ENCODE results near the gene VCAN. TPM values are rescaled to one million over a fixed set of nuclear protein-coding genes. Genes with fewer than 3 reads are reported as not detected.

VCAN gene
- total and polyA plus RNA-seq, 2 of the 4 experiments (the other 2 are of a cell fraction), result 45.3 to 158 TPM

GRCh38 chr5:83551821-83552220, 80.3 kb downstream of the VCAN start:
- Histone ChIP-seq H3K18ac (ENCODE audit: low read depth, low read length) (no peak overlapping the region), H3K9me1 (ENCODE audit: insufficient read depth, low read length) (peaks cover 14% of the 10 kb centered on the region; the same call in 1 of the 2 replicates), H3K4me1 (ENCODE audit: control insufficient read depth, insufficient read depth, low read length) (peaks cover 21% of the 10 kb centered on the region), H3K56ac (ENCODE audit: extremely low read depth, insufficient read depth, low read length) (peak overlapping the region; percentile 7; the same call in 1 of the 2 replicates), H3K23ac (ENCODE audit: low read depth, low read length) (no peak overlapping the region), H2AK9ac (replicated peaks; ENCODE audit: low read depth, low read length, poor library complexity) (no peak overlapping the region), H3K79me1 (ENCODE audit: low read depth in 1 of 2, low read length in 2 of 2) (peaks cover 7 to 28% of the 10 kb centered on the region in 2 experiments), H3K27ac (ENCODE audit: insufficient read depth, low read length) (no peak overlapping the region), H3K36me3 (ENCODE audit: control insufficient read depth, insufficient read depth, low read length) (peaks cover 13% of the 10 kb centered on the region), H4K5ac (ENCODE audit: low read depth, low read length) (no peak overlapping the region), H3K4me2 (ENCODE audit: low read depth, low read length) (peak overlapping the region; percentile 67; the same call in 1 of the 2 replicates), H2BK15ac (ENCODE audit: low read depth, low read length) (no peak overlapping the region), H2BK20ac (ENCODE audit: low read depth, low read length) (peak overlapping the region; percentile 0; the same call in 1 of the 2 replicates), H4K91ac (ENCODE audit: insufficient read depth, low read depth, low read length) (no peak overlapping the region), H4K20me1 (ENCODE audit: insufficient read depth, low read length) (no peaks in the 10 kb centered on the region), H3K9ac (ENCODE audit: low read depth, low read length) (no peak overlapping the region), H3K9me3 (ENCODE audit: control insufficient read depth, insufficient read depth, low read length) (no peaks in the 10 kb centered on the region), H2BK5ac (ENCODE audit: low read depth, low read length, poor library complexity, severe bottlenecking) (peak overlapping the region; percentile 40), H3K27me3 (ENCODE audit: control insufficient read depth, insufficient read depth, low read length) (no peaks in the 10 kb centered on the region), H4K8ac (ENCODE audit: low read depth in 2 of 2, low read length in 2 of 2) (peak overlapping the region in 1 of 2 experiments; percentile 19; a peak in 1 of 4 replicates), H3K4ac (ENCODE audit: low read depth, low read length) (no peak overlapping the region), H3K4me3 (ENCODE audit: insufficient read depth, low read depth, low read length) (no peak overlapping the region), H2AK5ac (ENCODE audit: low read depth, low read length) (no peak overlapping the region), H2AFZ (replicated peaks; ENCODE audit: low read length, poor library complexity) (no peak overlapping the region), H3K14ac (replicated peaks; ENCODE audit: low read depth, low read length) (no peak overlapping the region), H2BK120ac (ENCODE audit: low read depth, low read length) (peak overlapping the region; percentile 32)
- no CpG with 5 or more reads among the region's 1 CpG for whole genome bisulfite sequencing, 2 experiments (ENCODE audit: extremely low coverage in 2 of 2, insufficient read length in 1 of 2)
- BruUV-seq (replicated peaks), result no TSS peak
- ATAC-seq (ENCODE audit: low read depth), result peak; percentile 94
- intact Hi-C loops (cut with micrococcal nuclease) (no loop called here), dilution Hi-C loops (cut with HindIII; ENCODE audit: low sequenced_read_pairs, unreplicated experiment) (no loop called here), in situ Hi-C loops (cut with MboI; ENCODE audit: low sequenced_read_pairs) (loop anchor here (10.0 to 25.0 kb wide), 2 partner anchors 465 to 907 kb away; partner anchors contain the start of genes TMEM167A and XRCC4)
- DNase-seq, result peak; percentile 92
- ChIA-PET POLR2A (ENCODE audit: unreplicated experiment) (no interaction called here), CTCF (interaction anchor here (1.0 to 1.3 kb wide), 2 partner anchors 11 to 79 kb away, joined by 3 to 5 read pairs; no protein-coding TSS in a partner anchor)
- TF ChIP-seq FOS (IDR thresholded peaks at IDR 0.05; ENCODE audit: low read depth, low read length), result peak; percentile 91
- no peak for TF ChIP-seq MXI1 (IDR thresholded peaks at IDR 0.05; ENCODE audit: borderline replicate concordance, low read depth, low read length)
- TF ChIP-seq CEBPB (IDR thresholded peaks at IDR 0.05; ENCODE audit: low read depth, low read length), result peak; percentile 6; the same call in 1 of the 2 replicates

Measured in IMR-90 (cell line).